Measurements from ENCODE around the gene PNMA8C.
"Not testable (repeated sequence)": the region's sequence is repeated elsewhere in the genome, so short reads cannot be mapped to it uniquely, and the experiment has no call there.

The PNMA8C gene

GRCh38 chr19:46446021-46446420 lies 17.3 kb upstream of the PNMA8C start:
- no peak for DNase-seq

GRCh38 chr19:46442808-46443450 lies 14.2 kb upstream of the PNMA8C start:
- no peak for DNase-seq

- no peak for DNase-seq
Measured at GRCh38 chr19:46441866-46442265, 13.1 kb upstream of the PNMA8C start.

GRCh38 chr19:46435689-46436088 lies 7.0 kb upstream of the PNMA8C start:
- DNase-seq, result not testable (repeated sequence)

GRCh38 chr19:46435009-46435408 lies 6.3 kb upstream of the PNMA8C start:
- DNase-seq, result no peak

- not testable (repeated sequence) for DNase-seq
Measured at GRCh38 chr19:46433470-46433869, 4.7 kb upstream of the PNMA8C start.

- no peak for DNase-seq
Measured at GRCh38 chr19:46431824-46432223, 3.1 kb upstream of the PNMA8C start.

GRCh38 chr19:46429999-46430398 lies 1.3 kb upstream of the PNMA8C start:
- DNase-seq, result no peak

- no peak for DNase-seq
Measured at GRCh38 chr19:46427518-46428045, 1.2 kb downstream of the PNMA8C start.

GRCh38 chr19:46426506-46427162 lies 2.1 kb downstream of the PNMA8C start:
- DNase-seq, result no peak

GRCh38 chr19:46426035-46426505 lies 2.7 kb downstream of the PNMA8C start:
- no peak for DNase-seq

GRCh38 chr19:46423188-46423587 lies 5.5 kb downstream of the PNMA8C start:
- no peak for DNase-seq

GRCh38 chr19:46422344-46422743 lies 6.4 kb downstream of the PNMA8C start:
- no peak for DNase-seq

- no peak for DNase-seq
Measured at GRCh38 chr19:46420056-46420455, 8.7 kb downstream of the PNMA8C start.

GRCh38 chr19:46415804-46416709 lies 12.7 kb downstream of the PNMA8C start:
- peak; percentile 67 for DNase-seq

GRCh38 chr19:46414899-46415298 lies 13.8 kb downstream of the PNMA8C start:
- not testable (repeated sequence) for DNase-seq

- DNase-seq, result no peak
Measured at GRCh38 chr19:46413262-46414031, 15.3 kb downstream of the PNMA8C start, which contains the start of gene CCDC8. Gene CCDC8, minus strand, starts transcription at chr19:46413564. Its CDS starts 754 bp downstream, at chr19:46412810.

- DNase-seq, result no peak
Measured at GRCh38 chr19:46412650-46413261, 16.0 kb downstream of the PNMA8C start.

- no peak for DNase-seq
Measured at GRCh38 chr19:46411925-46412649, 16.6 kb downstream of the PNMA8C start.

- DNase-seq, result no peak
Measured at GRCh38 chr19:46411088-46411924, 17.4 kb downstream of the PNMA8C start.
